ENCODE measurements around the gene RNF145.

DNA sequence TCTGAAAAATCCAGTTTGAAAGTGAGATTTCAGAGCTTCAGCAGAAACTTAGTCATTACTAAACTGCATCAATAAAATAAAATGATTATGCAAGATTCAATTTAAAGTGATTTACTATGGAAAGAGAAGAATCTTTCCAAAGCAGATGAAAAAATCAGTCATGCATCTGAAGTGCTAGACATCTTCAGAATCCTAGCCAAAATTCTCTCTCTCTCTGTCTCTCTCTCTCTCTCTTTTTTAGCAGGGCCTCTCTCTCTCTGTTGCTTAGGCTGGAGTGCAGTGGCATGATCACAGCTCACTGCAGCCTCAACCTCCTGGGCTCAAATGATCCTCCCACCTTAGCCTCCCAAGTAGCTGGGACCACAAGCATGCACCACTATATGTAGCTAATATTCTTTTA is 35.5 kb upstream of the RNF145 start:
- TF ChIP-seq, protein P1, sequence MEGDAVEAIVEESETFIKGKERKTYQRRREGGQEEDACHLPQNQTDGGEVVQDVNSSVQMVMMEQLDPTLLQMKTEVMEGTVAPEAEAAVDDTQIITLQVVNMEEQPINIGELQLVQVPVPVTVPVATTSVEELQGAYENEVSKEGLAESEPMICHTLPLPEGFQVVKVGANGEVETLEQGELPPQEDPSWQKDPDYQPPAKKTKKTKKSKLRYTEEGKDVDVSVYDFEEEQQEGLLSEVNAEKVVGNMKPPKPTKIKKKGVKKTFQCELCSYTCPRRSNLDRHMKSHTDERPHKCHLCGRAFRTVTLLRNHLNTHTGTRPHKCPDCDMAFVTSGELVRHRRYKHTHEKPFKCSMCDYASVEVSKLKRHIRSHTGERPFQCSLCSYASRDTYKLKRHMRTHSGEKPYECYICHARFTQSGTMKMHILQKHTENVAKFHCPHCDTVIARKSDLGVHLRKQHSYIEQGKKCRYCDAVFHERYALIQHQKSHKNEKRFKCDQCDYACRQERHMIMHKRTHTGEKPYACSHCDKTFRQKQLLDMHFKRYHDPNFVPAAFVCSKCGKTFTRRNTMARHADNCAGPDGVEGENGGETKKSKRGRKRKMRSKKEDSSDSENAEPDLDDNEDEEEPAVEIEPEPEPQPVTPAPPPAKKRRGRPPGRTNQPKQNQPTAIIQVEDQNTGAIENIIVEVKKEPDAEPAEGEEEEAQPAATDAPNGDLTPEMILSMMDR (IDR thresholded peaks at IDR 0.05; ENCODE audit: low read length), result no peak
- TF ChIP-seq EZH2 (optimal IDR thresholded peaks at IDR 0.05; ENCODE audit: low read depth, low read length), result no peak

Measured in MM.1S (cell line).